DOHH2 (cell line): Measurements from ENCODE around the gene ATG12.

Source experiments
- H3F3A ChIP-seq: fragments of 200-600 bp; sonication (generic), shearing (Covaris generic); 2 replicates; pipeline ENCODE4 v1.6.0; 2016; ENCODE audit warnings: antibody characterized with exemption, mild to moderate bottlenecking; ENCODE audit not compliant: control insufficient read depth, insufficient read depth
- H3K27ac ChIP-seq: fragments of 200-600 bp; sonication (generic); 2 replicates; pipeline ENCODE4 v1.5.1; 2014; ENCODE audit warnings: low read depth, mild to moderate bottlenecking, low read length, moderate library complexity
- H3K27me3 ChIP-seq: fragments of 200-600 bp; sonication (generic); 2 replicates; pipeline ENCODE4 v1.6.1; 2014; ENCODE audit warnings: mild to moderate bottlenecking, low read length, mixed read lengths; ENCODE audit not compliant: control insufficient read depth
- H3K36me3 ChIP-seq: fragments of 200-600 bp; sonication (generic); 2 replicates; pipeline ENCODE4 v1.6.1; 2014; ENCODE audit warnings: mild to moderate bottlenecking, low read length, moderate library complexity, mixed read lengths; ENCODE audit not compliant: control insufficient read depth
- H3K4me1 ChIP-seq: fragments of 200-600 bp; sonication (generic); 2 replicates; pipeline ENCODE4 v1.6.1; 2014; ENCODE audit warnings: mild to moderate bottlenecking, low read length, mixed read lengths; ENCODE audit not compliant: control insufficient read depth
- H3K4me2 ChIP-seq: fragments of 200-600 bp; sonication (generic); 2 replicates; pipeline ENCODE4 v1.6.0; 2014; ENCODE audit warnings: mild to moderate bottlenecking, low read length, moderate library complexity
- H3K4me3 ChIP-seq: fragments of 200-600 bp; sonication (generic); 2 replicates; pipeline ENCODE4 v1.5.1; 2014; ENCODE audit warnings: mild to moderate bottlenecking, low read length, mixed read lengths
- H3K79me2 ChIP-seq: fragments of 200-600 bp; sonication (generic); 2 replicates; pipeline ENCODE4 v1.6.1; 2014; ENCODE audit warnings: mild to moderate bottlenecking, low read length, mixed read lengths; ENCODE audit not compliant: control insufficient read depth
- H3K9me2 ChIP-seq: fragments of 200-600 bp; sonication (generic); replicated peaks from 2 replicates; pipeline ENCODE4 v1.6.1; 2014; ENCODE audit warnings: mild to moderate bottlenecking, low read length, mixed read lengths; ENCODE audit not compliant: control insufficient read depth
- H3K9me3 ChIP-seq: fragments of 200-600 bp; sonication (generic); 2 replicates; pipeline ENCODE4 v1.6.1; 2014; ENCODE audit warnings: antibody characterized with exemption, low read length, mixed read lengths; ENCODE audit not compliant: control insufficient read depth, insufficient read depth
- H4K20me1 ChIP-seq: fragments of 200-600 bp; sonication (generic); 2 replicates; pipeline ENCODE4 v1.6.0; 2014; ENCODE audit warnings: low read depth, mild to moderate bottlenecking, antibody characterized with exemption, low read length, moderate library complexity; ENCODE audit not compliant: control insufficient read depth, insufficient read depth
- EZH2phosphoT487 ChIP-seq: fragments of 200-600 bp; sonication (generic); IDR thresholded peaks from 2 replicates; pipeline ENCODE4 v1.6.1; 2017; ENCODE audit warnings: borderline replicate concordance, mild to moderate bottlenecking, antibody characterized with exemption, low read length, moderate library complexity, mixed read lengths
- TF ChIP-seq, protein P1 (sequence below): fragments of 200-600 bp; sonication (generic); IDR thresholded peaks from one replicate; pipeline ENCODE4 v1.5.1; 2014; ENCODE audit warnings: antibody characterized with exemption, mild to moderate bottlenecking, low read depth, low read length; ENCODE audit not compliant: poor library complexity, severe bottlenecking

Gene ATG12

DNA sequence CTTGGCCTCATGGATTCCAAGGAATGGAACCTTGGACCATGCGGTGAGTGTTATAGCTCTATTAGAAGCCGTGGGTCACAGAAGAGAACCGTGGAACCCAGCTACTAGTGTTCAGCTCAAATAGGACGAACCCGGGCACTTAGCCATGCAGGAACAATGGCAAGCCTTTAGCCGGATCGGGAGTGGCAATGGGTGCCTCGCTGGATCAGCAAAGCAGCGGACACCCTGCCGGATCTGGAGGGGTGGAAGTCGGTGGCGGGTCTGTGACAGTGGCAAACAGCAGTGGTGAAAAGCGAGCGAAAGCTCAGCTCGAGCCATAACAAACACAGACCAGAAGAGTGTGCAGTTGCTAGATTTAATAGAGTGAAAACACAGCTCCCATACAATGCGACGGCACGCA is 22.5 kb downstream of the ATG12 start:
- H3K27ac ChIP-seq, result no peak overlapping the region

GRCh38 chr5:115817386-115817785 is 24.0 kb downstream of the ATG12 start:
- H3K27ac ChIP-seq, result no peak overlapping the region
- no peaks in the 10 kb centered on the region for H3K79me2 ChIP-seq
- no peaks in the 10 kb centered on the region for H4K20me1 ChIP-seq
- H3K36me3 ChIP-seq, result no peaks in the 10 kb centered on the region
- no peak overlapping the region for H3K4me3 ChIP-seq
- H3K27me3 ChIP-seq, result no peaks in the 10 kb centered on the region
- peaks cover 13% of the 10 kb centered on the region; the same call in 1 of the 2 replicates for H3K9me3 ChIP-seq
- TF ChIP-seq, protein P1, sequence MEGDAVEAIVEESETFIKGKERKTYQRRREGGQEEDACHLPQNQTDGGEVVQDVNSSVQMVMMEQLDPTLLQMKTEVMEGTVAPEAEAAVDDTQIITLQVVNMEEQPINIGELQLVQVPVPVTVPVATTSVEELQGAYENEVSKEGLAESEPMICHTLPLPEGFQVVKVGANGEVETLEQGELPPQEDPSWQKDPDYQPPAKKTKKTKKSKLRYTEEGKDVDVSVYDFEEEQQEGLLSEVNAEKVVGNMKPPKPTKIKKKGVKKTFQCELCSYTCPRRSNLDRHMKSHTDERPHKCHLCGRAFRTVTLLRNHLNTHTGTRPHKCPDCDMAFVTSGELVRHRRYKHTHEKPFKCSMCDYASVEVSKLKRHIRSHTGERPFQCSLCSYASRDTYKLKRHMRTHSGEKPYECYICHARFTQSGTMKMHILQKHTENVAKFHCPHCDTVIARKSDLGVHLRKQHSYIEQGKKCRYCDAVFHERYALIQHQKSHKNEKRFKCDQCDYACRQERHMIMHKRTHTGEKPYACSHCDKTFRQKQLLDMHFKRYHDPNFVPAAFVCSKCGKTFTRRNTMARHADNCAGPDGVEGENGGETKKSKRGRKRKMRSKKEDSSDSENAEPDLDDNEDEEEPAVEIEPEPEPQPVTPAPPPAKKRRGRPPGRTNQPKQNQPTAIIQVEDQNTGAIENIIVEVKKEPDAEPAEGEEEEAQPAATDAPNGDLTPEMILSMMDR, result no peak
- no peak for TF ChIP-seq EZH2phosphoT487
- H3K4me1 ChIP-seq, result no peaks in the 10 kb centered on the region
- no peaks in the 10 kb centered on the region for H3F3A ChIP-seq
- no peak overlapping the region for H3K4me2 ChIP-seq
- H3K9me2 ChIP-seq, result no peaks in the 10 kb centered on the region

More for the DNA sequence above, 22.5 kb downstream of the ATG12 start:
- Histone ChIP-seq H3K4me2 (no peak overlapping the region), H3K4me1 (no peaks in the 10 kb centered on the region), H3F3A (no peaks in the 10 kb centered on the region), H3K79me2 (no peaks in the 10 kb centered on the region), H3K9me3 (peaks cover 13% of the 10 kb centered on the region; the same call in 1 of the 2 replicates), H3K36me3 (no peaks in the 10 kb centered on the region), H3K9me2 (no peaks in the 10 kb centered on the region), H3K27me3 (no peaks in the 10 kb centered on the region), H3K4me3 (no peak overlapping the region), H4K20me1 (no peaks in the 10 kb centered on the region)
- TF ChIP-seq, protein P1, result no peak
- TF ChIP-seq EZH2phosphoT487, result no peak

DNA sequence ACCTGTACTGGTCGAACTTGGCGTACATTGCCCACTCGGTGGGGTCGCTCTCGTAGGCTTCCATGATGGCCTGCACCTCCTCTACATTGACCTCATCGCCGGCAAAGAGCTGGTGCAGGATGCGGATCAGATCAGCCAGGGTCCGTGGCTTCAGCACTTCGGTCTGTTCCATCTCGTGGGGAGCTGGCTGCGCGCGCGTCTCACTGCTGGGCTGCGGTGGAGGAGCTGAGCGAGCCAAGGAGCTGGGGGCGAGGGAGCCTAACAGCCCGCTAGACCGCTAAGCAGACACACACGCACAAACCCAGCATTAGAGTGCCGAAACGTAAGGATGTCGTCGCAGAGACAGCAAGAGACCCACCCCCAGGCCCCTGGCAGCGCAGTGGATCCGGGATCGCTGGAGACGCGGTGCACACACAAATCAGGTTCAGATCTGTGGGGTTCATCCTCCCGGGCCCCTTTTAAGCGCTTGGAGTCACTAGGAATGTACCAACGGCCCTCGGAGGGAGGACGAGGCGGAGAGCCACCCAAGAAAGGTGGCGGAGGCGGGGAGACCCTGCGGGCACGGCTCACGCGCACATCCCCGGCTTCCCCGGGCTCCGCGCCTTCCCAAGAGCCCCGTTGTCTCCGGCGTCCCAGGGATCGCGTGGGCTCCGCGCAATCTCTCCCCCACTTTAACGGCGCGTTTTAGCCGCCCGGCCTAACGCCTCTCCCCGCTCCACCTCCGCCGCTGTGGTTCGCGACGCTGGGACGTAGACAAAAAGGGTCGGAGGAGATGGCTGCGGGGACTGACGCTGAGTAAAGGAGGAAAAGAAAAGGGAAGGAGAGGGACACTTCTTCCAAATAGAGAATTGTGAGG is 24.9 kb downstream of the ATG12 start, which contains the start of gene CDO1:
TSS of gene CDO1 (minus strand) at position 434 of the 856 bp plus-strand sequence. CDS start at position 172, 262 bp downstream.
- no peaks in the 10 kb centered on the region for H3K4me1 ChIP-seq
- H4K20me1 ChIP-seq, result no peaks in the 10 kb centered on the region
- no peak for TF ChIP-seq EZH2phosphoT487
- TF ChIP-seq, protein P1, result no peak
- H3K36me3 ChIP-seq, result no peaks in the 10 kb centered on the region
- H3K79me2 ChIP-seq, result no peaks in the 10 kb centered on the region
- H3K9me3 ChIP-seq, result peaks cover 13% of the 10 kb centered on the region; the same call in 1 of the 2 replicates
- H3K4me3 ChIP-seq, result no peak within 1 kb of the TSS
- no peaks in the 10 kb centered on the region for H3K9me2 ChIP-seq
- H3K27me3 ChIP-seq, result no peaks in the 10 kb centered on the region
- no peak within 1 kb of the TSS for H3K27ac ChIP-seq
- H3K4me2 ChIP-seq, result no peak within 1 kb of the TSS
- no peaks in the 10 kb centered on the region for H3F3A ChIP-seq
